ENCODE measurements around the gene SPACA4. TPM values are rescaled to one million over a fixed set of nuclear protein-coding genes. Genes with fewer than 3 reads are reported as not detected.

The SPACA4 gene
- total and polyA plus RNA-seq, 4 donors = not detected

DNA sequence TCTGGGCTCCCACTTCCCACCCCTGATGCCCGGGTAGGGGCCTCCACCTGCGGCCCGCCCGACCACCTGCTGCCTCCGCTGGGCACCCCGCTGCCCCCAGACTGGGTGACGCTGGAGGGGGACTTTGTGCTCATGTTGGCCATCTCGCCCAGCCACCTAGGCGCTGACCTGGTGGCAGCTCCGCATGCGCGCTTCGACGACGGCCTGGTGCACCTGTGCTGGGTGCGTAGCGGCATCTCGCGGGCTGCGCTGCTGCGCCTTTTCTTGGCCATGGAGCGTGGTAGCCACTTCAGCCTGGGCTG lies 22.7 kb downstream of the SPACA4 start:
- Histone ChIP-seq H3K9ac (ENCODE audit: low read depth in 1 of 2, low read length in 2 of 2) (no peak overlapping the region), H3K4me3 (ENCODE audit: low read depth in 1 of 3, low read length in 3 of 3) (no peak overlapping the region), H3K4me1 (ENCODE audit: control insufficient read depth in 4 of 4, insufficient read depth in 4 of 4, low read length in 3 of 4) (peaks cover 17 to 69% (median 43%) of the 10 kb centered on the region in 4 donors), H3K36me3 (ENCODE audit: control insufficient read depth in 4 of 4, insufficient read depth in 3 of 4, low read depth in 1 of 4, low read length in 3 of 4) (peaks cover 0 to 7% (median 1%) of the 10 kb centered on the region in 4 donors), H3K27me3 (ENCODE audit: control insufficient read depth in 4 of 4, insufficient read depth in 4 of 4, low read length in 3 of 4) (no peaks in the 10 kb centered on the region), H3K9me3 (ENCODE audit: control insufficient read depth in 4 of 4, low read length in 3 of 4) (no peaks in the 10 kb centered on the region), H3K27ac (ENCODE audit: low read depth in 1 of 2, low read length in 2 of 2) (no peak overlapping the region)
- 94% methylated on average over 22 of the region's 22 CpGs for WGBS
- TF ChIP-seq, protein P1, sequence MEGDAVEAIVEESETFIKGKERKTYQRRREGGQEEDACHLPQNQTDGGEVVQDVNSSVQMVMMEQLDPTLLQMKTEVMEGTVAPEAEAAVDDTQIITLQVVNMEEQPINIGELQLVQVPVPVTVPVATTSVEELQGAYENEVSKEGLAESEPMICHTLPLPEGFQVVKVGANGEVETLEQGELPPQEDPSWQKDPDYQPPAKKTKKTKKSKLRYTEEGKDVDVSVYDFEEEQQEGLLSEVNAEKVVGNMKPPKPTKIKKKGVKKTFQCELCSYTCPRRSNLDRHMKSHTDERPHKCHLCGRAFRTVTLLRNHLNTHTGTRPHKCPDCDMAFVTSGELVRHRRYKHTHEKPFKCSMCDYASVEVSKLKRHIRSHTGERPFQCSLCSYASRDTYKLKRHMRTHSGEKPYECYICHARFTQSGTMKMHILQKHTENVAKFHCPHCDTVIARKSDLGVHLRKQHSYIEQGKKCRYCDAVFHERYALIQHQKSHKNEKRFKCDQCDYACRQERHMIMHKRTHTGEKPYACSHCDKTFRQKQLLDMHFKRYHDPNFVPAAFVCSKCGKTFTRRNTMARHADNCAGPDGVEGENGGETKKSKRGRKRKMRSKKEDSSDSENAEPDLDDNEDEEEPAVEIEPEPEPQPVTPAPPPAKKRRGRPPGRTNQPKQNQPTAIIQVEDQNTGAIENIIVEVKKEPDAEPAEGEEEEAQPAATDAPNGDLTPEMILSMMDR (IDR thresholded peaks at IDR 0.05; ENCODE audit: low read depth, low read length, missing input control) = no peak
- no peak for TF ChIP-seq RAD21 (IDR thresholded peaks at IDR 0.05)
- TF ChIP-seq FOXA1 (IDR thresholded peaks at IDR 0.05) = no peak
- no peak for TF ChIP-seq HNF4A (conservative IDR thresholded peaks at IDR 0.05)
- TF ChIP-seq HNF4G (IDR thresholded peaks at IDR 0.05) = no peak
- TF ChIP-seq SP1 (IDR thresholded peaks at IDR 0.05) = no peak
- TF ChIP-seq, protein P2, sequence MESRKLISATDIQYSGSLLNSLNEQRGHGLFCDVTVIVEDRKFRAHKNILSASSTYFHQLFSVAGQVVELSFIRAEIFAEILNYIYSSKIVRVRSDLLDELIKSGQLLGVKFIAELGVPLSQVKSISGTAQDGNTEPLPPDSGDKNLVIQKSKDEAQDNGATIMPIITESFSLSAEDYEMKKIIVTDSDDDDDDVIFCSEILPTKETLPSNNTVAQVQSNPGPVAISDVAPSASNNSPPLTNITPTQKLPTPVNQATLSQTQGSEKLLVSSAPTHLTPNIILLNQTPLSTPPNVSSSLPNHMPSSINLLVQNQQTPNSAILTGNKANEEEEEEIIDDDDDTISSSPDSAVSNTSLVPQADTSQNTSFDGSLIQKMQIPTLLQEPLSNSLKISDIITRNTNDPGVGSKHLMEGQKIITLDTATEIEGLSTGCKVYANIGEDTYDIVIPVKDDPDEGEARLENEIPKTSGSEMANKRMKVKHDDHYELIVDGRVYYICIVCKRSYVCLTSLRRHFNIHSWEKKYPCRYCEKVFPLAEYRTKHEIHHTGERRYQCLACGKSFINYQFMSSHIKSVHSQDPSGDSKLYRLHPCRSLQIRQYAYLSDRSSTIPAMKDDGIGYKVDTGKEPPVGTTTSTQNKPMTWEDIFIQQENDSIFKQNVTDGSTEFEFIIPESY (IDR thresholded peaks at IDR 0.05) = no peak
- TF ChIP-seq NR2F2 (IDR thresholded peaks at IDR 0.05) = no peak
- TF ChIP-seq EGR1 (IDR thresholded peaks at IDR 0.05; ENCODE audit: low read depth in 2 of 2) = no peak
- TF ChIP-seq, protein P3, sequence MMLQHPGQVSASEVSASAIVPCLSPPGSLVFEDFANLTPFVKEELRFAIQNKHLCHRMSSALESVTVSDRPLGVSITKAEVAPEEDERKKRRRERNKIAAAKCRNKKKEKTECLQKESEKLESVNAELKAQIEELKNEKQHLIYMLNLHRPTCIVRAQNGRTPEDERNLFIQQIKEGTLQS (IDR thresholded peaks at IDR 0.05) = no peak
- no peak for TF ChIP-seq RXRA (IDR thresholded peaks at IDR 0.05)
- TF ChIP-seq JUND (IDR thresholded peaks at IDR 0.05) = no peak
- TF ChIP-seq TAF1 (conservative IDR thresholded peaks at IDR 0.05) = no peak
- no peak for TF ChIP-seq FOXA2 (IDR thresholded peaks at IDR 0.05)
- TF ChIP-seq GABPA (IDR thresholded peaks at IDR 0.05 in 1 of 2, conservative IDR thresholded peaks at IDR 0.05 in 1 of 2) = no peak
- TF ChIP-seq, protein P4, sequence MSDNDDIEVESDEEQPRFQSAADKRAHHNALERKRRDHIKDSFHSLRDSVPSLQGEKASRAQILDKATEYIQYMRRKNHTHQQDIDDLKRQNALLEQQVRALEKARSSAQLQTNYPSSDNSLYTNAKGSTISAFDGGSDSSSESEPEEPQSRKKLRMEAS (IDR thresholded peaks at IDR 0.05) = no peak
- TF ChIP-seq, protein P5, sequence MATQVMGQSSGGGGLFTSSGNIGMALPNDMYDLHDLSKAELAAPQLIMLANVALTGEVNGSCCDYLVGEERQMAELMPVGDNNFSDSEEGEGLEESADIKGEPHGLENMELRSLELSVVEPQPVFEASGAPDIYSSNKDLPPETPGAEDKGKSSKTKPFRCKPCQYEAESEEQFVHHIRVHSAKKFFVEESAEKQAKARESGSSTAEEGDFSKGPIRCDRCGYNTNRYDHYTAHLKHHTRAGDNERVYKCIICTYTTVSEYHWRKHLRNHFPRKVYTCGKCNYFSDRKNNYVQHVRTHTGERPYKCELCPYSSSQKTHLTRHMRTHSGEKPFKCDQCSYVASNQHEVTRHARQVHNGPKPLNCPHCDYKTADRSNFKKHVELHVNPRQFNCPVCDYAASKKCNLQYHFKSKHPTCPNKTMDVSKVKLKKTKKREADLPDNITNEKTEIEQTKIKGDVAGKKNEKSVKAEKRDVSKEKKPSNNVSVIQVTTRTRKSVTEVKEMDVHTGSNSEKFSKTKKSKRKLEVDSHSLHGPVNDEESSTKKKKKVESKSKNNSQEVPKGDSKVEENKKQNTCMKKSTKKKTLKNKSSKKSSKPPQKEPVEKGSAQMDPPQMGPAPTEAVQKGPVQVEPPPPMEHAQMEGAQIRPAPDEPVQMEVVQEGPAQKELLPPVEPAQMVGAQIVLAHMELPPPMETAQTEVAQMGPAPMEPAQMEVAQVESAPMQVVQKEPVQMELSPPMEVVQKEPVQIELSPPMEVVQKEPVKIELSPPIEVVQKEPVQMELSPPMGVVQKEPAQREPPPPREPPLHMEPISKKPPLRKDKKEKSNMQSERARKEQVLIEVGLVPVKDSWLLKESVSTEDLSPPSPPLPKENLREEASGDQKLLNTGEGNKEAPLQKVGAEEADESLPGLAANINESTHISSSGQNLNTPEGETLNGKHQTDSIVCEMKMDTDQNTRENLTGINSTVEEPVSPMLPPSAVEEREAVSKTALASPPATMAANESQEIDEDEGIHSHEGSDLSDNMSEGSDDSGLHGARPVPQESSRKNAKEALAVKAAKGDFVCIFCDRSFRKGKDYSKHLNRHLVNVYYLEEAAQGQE (IDR thresholded peaks at IDR 0.05) = no peak
- DNase-seq (ENCODE audit: low spot score) = peak; percentile 33

All from liver (tissue), 9 donors.